Upper lobe of left lung (tissue), 6 donors: ENCODE results near the gene KCNRG. TPM values are rescaled to one million over a fixed set of nuclear protein-coding genes. Genes with fewer than 3 reads are reported as not detected.

Source experiments
- ATAC-seq, 2 donors: fragments of 200-7000 bp; cut with Tn5 transposase; one replicate each; pipeline ENCODE4 v1.9.1; 2022; ENCODE audit warnings: mild to moderate bottlenecking in 2 of 2, moderate library complexity in 2 of 2; ENCODE audit not compliant: low FRiP score in 2 of 2
- DNase-seq, 2 donors: peaks; one replicate each; pipeline ENCODE4 v3.0.0-alpha.2; 2019 to 2020
- H3K27ac ChIP-seq, 4 donors: fragments of 200-600 bp; sonication (generic); one replicate each; pipeline ENCODE4 v1.5.1; 2016 to 2019
- H3K27me3 ChIP-seq, 4 donors: fragments of 200-600 bp; sonication (generic); one replicate each; pipeline ENCODE4 v1.5.1; 2017 to 2019
- H3K36me3 ChIP-seq, 4 donors: fragments of 200-600 bp; sonication (generic); one replicate each; pipeline ENCODE4 v1.5.1; 2016 to 2019
- H3K4me1 ChIP-seq, 4 donors: fragments of 200-600 bp; sonication (generic); one replicate each; pipeline ENCODE4 v1.5.1; 2018 to 2019
- H3K4me3 ChIP-seq, 4 donors: fragments of 200-600 bp; sonication (generic); one replicate each; pipeline ENCODE4 v1.5.1; 2017 to 2019; ENCODE audit warnings: mild to moderate bottlenecking in 2 of 4, moderate library complexity in 1 of 4
- H3K9me3 ChIP-seq, 4 donors: fragments of 200-600 bp; sonication (generic); one replicate each; pipeline ENCODE4 v1.5.1; 2018 to 2019
- EP300 ChIP-seq, 4 donors: sonication (generic); formaldehyde crosslinking; IDR thresholded peaks; one replicate each; pipeline ENCODE4 v1.5.1; 2017; ENCODE audit warnings: antibody characterized with exemption in 4 of 4, control low read depth in 2 of 4
- POLR2A ChIP-seq, 4 donors: fragments of 450-650 bp; IDR thresholded peaks; one replicate each; pipeline ENCODE4 v1.5.1; 2016 to 2017; ENCODE audit warnings: antibody characterized with exemption in 4 of 4, mild to moderate bottlenecking in 2 of 4
- POLR2AphosphoS5 ChIP-seq, 2 donors: sonication (generic); formaldehyde crosslinking; IDR thresholded peaks; one replicate each; pipeline ENCODE4 v1.5.1; 2017; ENCODE audit warnings: antibody characterized with exemption in 2 of 2
- WGBS, 2 donors: methylation state at CpG; one replicate each; pipeline ENCODE4 v1.1.5; 2017 to 2018; 5-methylcytosine and 5-hydroxymethylcytosine counted together
- total RNA-seq, 6 donors: library from RNA; depleted of rRNA in 4 of 6; stranded (reverse); fragments of >200 nt in 4 of 6; gene quantifications; one replicate each; pipeline versions ENCODE4 v1.1.0 to v1.2.1, GENCODE V29; 2016 to 2021
- TF ChIP-seq, protein P1 (sequence below), 6 experiments: fragments of 450-650 bp in 4 of 6; fragments of 200-600 bp in 2 of 6; sonication (generic) in 2 of 6; IDR thresholded peaks; one replicate each; pipeline ENCODE4 v1.5.1; 2016 to 2019; ENCODE audit warnings: antibody characterized with exemption in 6 of 6
- donor health status: DM: no; HTN: no; CAD: no; lungs with moderate emphysema.
- donor health status: DM: no; HTN: yes; CAD: no; lungs with severe emphysema.

Gene KCNRG
- total RNA-seq, 6 donors from 2014 or later = 0.89 to 12.6 (median 3.4) TPM

DNA sequence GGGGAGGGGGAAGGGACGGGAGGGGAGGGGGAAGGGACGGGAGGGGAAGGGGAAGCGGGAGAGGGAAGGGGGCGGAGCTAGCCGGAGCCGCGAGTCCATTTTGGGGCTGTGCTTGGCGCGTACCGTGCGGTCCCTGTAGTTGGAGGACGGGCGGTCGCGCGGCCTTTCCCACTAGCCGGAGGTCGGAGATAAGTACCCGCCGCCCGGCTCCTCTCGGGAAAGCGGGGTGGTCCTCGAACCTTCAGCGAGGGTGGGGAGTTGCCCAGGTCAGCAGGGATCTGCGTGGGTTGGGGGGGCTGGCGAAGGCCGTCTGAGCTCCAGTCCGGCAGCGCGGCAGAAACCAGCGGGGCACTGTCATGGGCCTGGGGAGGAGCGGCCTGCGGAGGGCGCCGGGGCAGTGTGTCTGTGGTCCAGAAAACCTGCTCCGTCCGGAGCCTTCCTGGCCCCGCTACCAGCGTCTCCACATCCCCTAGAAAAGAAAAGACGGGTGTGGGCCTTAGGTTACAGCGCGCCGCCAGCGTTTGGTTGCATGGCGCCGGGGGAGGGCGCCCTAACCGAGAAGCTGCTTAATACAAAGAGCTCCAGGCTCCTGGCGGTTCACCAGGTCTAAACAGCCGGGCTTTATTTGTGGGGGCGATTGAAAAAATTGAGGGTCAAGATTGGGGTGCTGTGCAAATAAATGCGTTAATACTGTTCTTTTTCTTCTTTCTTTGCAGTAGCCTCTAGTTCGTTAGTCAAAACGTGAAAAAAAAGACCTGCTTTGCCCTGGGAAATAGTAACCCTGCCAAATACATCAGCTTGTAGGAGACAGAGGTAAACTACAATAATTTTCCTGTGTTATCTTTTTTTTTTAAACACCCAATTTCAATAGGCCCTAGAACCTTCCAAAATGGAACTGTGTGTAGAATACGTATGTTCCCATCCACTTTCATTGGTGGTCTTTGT is 18.0 kb upstream of the KCNRG start, which contains the start of gene TRIM13:
Gene TRIM13, plus strand, starts transcription at position 92 of the 945 bp plus-strand sequence. CDS start 14,899 bp downstream, outside the sequence.
- peak within 1 kb of the TSS; percentile 66 to 83 (median 72) for H3K4me3 ChIP-seq
- WGBS, 2 donors = 1% methylated on average over 31 to 34 of the region's 56 CpGs
- peaks cover 39 to 45% (median 41%) of the 10 kb centered on the region in 4 donors for H3K4me1 ChIP-seq

DNA sequence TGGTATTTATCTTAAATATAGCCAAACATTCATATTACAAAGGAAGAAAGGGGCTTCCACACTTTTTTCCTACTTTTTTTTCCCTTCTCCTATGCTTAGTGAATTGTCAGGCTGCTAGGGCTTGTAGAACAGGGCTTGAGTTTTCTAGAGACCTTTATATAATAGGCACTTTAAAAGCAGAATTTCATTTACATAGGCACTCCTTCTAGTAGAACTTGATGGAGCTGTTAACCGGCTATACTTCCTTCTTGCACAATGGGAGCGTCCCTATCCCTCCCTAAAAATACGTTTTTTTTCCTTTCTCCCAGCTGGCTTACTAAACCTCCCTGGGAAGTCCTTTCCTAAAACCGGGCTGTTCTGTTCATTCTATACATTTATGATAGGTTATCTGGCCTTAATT is 17.3 kb upstream of the KCNRG start:
- H3K27me3 ChIP-seq = no peaks in the 10 kb centered on the region
- WGBS, 2 donors = 2 to 4% methylated on average over 4 of the region's 4 CpGs
- H3K4me1 ChIP-seq = peaks cover 39 to 49% (median 46%) of the 10 kb centered on the region in 4 donors
- peak overlapping the region; percentile 54 to 83 (median 66) for H3K4me3 ChIP-seq
- H3K27ac ChIP-seq = peak overlapping the region; percentile 99 to 100 (median 100)
- peaks cover 0 to 38% (median 2%) of the 10 kb centered on the region in 4 donors for H3K36me3 ChIP-seq
- peak in 1 of 4 donors; percentile 12 for TF ChIP-seq EP300 (IDR thresholded peaks at IDR 0.05)
- TF ChIP-seq, protein P1, sequence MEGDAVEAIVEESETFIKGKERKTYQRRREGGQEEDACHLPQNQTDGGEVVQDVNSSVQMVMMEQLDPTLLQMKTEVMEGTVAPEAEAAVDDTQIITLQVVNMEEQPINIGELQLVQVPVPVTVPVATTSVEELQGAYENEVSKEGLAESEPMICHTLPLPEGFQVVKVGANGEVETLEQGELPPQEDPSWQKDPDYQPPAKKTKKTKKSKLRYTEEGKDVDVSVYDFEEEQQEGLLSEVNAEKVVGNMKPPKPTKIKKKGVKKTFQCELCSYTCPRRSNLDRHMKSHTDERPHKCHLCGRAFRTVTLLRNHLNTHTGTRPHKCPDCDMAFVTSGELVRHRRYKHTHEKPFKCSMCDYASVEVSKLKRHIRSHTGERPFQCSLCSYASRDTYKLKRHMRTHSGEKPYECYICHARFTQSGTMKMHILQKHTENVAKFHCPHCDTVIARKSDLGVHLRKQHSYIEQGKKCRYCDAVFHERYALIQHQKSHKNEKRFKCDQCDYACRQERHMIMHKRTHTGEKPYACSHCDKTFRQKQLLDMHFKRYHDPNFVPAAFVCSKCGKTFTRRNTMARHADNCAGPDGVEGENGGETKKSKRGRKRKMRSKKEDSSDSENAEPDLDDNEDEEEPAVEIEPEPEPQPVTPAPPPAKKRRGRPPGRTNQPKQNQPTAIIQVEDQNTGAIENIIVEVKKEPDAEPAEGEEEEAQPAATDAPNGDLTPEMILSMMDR (IDR thresholded peaks at IDR 0.05) = no peak
- H3K9me3 ChIP-seq = no peaks in the 10 kb centered on the region
- ATAC-seq (peak in 1 of 2 donors; percentile 75), DNase-seq (no peak)

More for the DNA sequence above, 18.0 kb upstream of the KCNRG start, which contains the start of gene TRIM13:
- H3K36me3 ChIP-seq = peaks cover 0 to 35% (median 2%) of the 10 kb centered on the region in 4 donors
- TF ChIP-seq EP300 (IDR thresholded peaks at IDR 0.05) (no peak), POLR2A (IDR thresholded peaks at IDR 0.05) (peak in 3 of 4 donors; percentile 71 to 75 (median 72)), POLR2AphosphoS5 (IDR thresholded peaks at IDR 0.05) (peak; percentile 38 to 76)
- TF ChIP-seq, protein P1 (IDR thresholded peaks at IDR 0.05) = peak; percentile 65 to 78 (median 74)
- ATAC-seq = peak; percentile 92 to 95
- DNase-seq = peak; percentile 94 to 95
- no peaks in the 10 kb centered on the region for H3K27me3 ChIP-seq
- no peaks in the 10 kb centered on the region for H3K9me3 ChIP-seq
- peak within 1 kb of the TSS; percentile 99 to 100 (median 100) for H3K27ac ChIP-seq

DNA sequence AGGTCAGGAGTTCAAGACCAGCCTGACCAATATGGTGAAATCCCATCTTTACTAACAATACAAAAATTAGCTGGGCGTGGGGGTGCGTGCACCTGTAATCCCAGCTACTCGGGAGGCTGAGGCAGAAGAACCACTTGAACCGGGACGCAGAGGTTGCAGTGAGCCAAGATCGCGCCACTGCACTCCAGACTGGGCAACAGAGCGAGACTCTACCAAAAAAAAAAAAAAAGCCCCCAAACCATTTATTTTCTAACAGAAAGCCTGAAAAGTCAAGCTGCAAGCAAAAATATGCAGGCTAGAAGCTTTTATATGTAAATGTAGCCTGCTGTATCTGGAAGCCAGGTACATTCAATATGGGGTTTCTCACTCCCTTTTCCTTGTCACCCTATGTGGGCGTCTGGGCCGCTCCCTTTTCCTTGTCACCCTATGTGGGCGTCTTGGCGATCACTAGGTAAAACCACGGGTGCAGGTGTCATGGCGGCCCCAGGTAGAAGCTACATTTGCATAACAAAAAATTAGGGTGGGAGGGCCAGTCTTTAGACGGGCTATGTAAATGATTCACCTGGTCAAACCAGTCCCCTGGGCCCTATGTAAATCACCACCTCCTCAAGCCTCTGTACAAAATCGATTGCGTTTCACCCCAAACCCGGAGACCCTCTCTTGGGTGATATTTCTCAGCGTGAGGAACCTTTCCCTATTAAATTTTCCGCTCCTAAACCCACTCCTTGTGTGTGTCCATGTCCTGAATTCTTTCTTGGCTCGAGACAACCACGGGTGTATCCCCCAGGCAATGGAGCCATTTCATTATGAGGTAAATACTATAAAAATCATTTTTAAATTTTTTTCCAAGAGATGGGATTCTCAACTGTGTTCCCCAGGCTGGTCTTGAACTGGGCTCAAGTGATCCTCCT is 16.3 kb upstream of the KCNRG start:
- Histone ChIP-seq H3K9me3 (no peaks in the 10 kb centered on the region), H3K4me1 (peaks cover 41 to 49% (median 48%) of the 10 kb centered on the region in 4 donors), H3K27me3 (no peaks in the 10 kb centered on the region), H3K4me3 (peak overlapping the region in 3 of 4 donors; percentile 66 to 83 (median 67)), H3K36me3 (peaks cover 0 to 38% (median 2%) of the 10 kb centered on the region in 4 donors), H3K27ac (peak overlapping the region; percentile 45 to 100 (median 100))
- no peak for DNase-seq
- no peak for TF ChIP-seq POLR2AphosphoS5 (IDR thresholded peaks at IDR 0.05)
- ATAC-seq = no peak
- WGBS, 2 donors = 72 to 75% methylated on average over 21 to 22 of the region's 22 CpGs

DNA sequence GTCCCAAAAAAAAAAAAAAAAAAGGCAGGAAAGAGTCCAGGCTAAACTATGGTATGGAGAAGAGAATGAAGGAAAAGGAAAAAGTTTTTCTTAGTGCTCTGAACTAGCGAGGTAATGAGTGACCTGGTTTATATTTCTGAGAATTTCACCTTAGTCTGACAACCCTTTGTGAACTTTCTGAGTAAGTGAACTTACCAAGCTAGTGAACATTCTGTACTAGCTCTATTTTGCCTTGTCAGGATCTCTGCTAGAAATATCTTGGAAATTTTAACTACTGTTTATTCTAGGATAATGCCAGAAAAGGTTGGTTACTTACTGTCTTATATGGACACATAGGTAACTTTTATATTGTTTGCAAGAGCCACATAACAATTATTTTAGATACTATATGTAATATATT is 14.0 kb upstream of the KCNRG start:
- WGBS, 2 donors = 48 to 76% methylated on average over 1 of the region's 1 CpG
- no peak overlapping the region for H3K27ac ChIP-seq
- H3K36me3 ChIP-seq = peaks cover 0 to 46% (median 4%) of the 10 kb centered on the region in 4 donors
- no peak overlapping the region for H3K4me3 ChIP-seq
- H3K27me3 ChIP-seq = no peaks in the 10 kb centered on the region
- ATAC-seq (no peak), DNase-seq (no peak)
- H3K4me1 ChIP-seq = peaks cover 42 to 60% (median 46%) of the 10 kb centered on the region in 4 donors
- TF ChIP-seq POLR2A (IDR thresholded peaks at IDR 0.05) (no peak), EP300 (IDR thresholded peaks at IDR 0.05) (no peak), POLR2AphosphoS5 (IDR thresholded peaks at IDR 0.05) (no peak)
- TF ChIP-seq, protein P1 (IDR thresholded peaks at IDR 0.05) = no peak
- no peaks in the 10 kb centered on the region for H3K9me3 ChIP-seq
